GM21447 (cell line): Measurements from ENCODE around the gene RNF150.
A peak's percentile ranks its signal among the peaks of the same experiment; 100 is the strongest.

ENCODE experiments used
- ATAC-seq: cut with Tn5 transposase; IDR thresholded peaks from one replicate; pipeline ENCODE4 v1.9.1; 2021; ENCODE audit not compliant: unreplicated experiment

The RNF150 gene

GRCh38 chr4:140930011-140930410 lies 203.3 kb downstream of the RNF150 start:
- no peak for ATAC-seq

- ATAC-seq = no peak
Observed at GRCh38 chr4:140928880-140929279, 204.4 kb downstream of the RNF150 start.

- ATAC-seq = no peak
Observed at GRCh38 chr4:140926672-140927071, 206.6 kb downstream of the RNF150 start.

- ATAC-seq = no peak
Observed at GRCh38 chr4:140925417-140925816, 207.9 kb downstream of the RNF150 start.

DNA sequence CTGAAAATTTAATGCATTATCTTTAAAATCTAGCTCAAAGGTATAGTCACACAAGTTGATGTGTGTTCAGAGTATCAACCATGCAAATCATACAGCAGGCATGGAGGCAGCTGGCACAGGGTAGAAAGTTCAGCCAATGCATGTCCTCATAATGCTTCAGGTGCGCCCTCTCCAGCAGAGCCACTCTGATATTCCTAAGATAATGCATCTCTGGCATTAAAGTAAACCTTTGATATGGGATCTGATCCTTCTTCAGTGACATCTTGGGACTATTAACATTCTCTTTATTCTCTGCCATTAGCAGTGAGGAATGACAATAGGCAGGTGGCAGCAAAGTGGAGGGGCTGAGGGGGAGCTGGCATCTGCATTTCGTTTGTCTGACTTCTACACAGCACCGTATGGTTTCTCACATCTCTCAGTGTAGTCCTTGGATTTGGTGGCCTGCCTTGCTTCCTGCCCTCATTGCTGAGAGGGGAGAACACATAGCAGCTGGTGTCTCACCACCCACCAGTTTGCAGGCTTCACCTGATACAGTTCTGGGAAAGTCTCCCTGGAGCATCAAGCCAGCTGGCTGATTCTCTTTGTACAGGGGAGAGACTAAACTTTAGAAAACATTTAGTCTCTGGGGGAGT lies 208.4 kb downstream of the RNF150 start:
- no peak for ATAC-seq

- ATAC-seq = no peak
Observed at GRCh38 chr4:140906993-140907962, 226.0 kb downstream of the RNF150 start.

- no peak for ATAC-seq
Observed at GRCh38 chr4:140904904-140905303, 228.4 kb downstream of the RNF150 start.

DNA sequence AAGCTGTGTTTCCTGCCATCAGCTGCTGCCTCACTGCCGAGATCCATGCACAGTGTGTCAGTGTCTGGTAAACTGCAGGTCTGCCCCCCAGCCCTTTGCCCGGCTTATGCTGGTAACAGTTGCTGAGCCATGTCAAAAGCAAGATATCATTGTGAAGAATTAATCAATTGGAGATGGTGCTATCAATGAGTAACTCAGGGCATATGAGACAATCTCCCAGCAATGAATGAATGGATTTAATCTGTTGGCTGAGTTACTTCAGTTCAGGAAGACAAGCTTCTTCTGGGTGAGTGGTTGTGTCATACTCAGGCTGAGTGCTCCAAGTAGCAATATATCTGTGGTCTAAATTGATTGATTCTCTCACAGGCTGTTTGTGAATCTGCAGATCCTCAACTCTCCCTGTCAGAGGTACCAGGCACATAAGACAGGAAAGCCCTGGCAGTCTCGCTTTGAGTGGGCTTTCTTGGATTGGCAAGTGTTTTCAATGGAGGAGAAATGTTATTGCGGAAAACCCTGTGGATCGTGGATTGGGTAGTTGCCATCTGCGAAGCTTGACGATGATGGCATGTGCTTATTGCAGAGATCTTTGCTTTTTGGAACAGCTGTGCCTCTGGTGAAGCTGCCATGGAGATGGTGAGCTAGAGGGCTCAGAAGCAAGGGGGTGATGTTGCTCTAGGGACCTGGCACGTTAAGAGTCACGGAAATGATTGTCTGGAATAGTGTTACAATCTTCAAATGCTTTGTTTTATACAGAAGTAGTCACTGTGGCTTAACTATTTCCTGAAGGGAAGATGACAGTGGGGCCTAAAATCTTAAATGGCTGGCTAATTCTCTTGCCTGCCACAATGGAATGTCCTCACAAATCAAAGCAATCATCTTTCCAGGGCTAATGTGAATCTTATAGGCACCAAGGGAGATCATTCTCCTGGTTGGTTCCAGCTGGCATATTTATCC lies 229.5 kb downstream of the RNF150 start:
- ATAC-seq = no peak

DNA sequence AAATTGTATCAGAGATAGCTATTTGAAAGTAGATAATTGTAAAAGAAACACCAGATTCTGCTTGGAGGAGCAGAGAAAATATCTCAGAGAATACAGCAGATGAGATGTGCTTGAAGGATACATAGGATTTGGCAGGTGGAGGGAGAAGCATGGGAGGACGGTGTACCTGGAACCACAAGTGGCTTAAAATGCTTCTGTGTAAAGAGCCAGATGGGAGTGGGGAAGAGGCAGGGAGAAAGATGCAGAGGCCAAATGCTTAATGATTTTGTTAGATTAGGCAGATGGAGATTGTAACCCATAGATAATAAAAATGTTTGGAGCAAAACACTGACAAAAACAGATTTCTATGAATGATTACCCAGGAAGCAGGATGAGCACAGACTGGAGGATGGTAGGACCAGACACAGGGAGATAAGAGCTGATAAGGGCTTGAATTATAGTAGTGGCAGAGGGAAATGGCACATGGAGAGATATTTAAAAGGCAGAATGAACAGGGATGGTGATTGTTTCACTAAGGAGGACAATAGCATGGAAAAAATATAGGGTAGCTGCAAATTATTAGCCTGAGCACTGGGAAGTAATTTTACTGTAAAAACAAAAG lies 231.4 kb downstream of the RNF150 start:
- no peak for ATAC-seq

GRCh38 chr4:140893939-140894338 lies 239.3 kb downstream of the RNF150 start:
- no peak for ATAC-seq

- ATAC-seq = no peak
Observed at GRCh38 chr4:140888054-140888453, 245.2 kb downstream of the RNF150 start.

GRCh38 chr4:140887467-140887866 lies 245.8 kb downstream of the RNF150 start:
- no peak for ATAC-seq

DNA sequence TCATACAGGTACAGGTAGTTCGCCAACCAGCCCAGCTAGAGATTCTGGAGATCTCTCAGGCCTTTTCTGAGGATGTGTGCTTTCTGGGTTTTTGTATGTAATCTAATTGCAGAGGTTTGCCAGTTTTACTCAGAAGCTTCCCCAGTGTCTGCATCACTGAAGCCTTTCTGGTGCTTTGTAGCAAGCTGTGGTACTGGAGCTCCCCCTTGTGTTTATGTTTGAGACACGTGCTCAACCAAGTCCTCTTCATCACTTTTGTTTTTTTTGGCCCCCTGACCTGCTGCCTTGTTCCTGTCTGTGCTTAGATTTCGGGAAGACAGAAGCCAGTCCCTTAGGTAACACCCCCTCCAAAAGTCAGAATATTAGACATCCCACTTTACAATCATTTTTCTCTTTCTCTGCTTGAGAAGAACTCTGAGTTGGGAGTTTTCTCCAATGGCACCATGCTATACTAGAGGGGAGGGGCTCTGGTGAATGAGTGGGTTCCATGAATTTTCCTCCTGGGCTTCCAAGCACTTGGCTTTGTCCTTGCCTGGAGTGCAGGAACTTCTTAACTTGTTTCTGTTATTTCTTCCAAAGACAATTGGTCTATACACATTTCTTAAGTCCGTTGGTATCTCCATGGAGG lies 248.7 kb downstream of the RNF150 start:
- peak; percentile 93 for ATAC-seq

DNA sequence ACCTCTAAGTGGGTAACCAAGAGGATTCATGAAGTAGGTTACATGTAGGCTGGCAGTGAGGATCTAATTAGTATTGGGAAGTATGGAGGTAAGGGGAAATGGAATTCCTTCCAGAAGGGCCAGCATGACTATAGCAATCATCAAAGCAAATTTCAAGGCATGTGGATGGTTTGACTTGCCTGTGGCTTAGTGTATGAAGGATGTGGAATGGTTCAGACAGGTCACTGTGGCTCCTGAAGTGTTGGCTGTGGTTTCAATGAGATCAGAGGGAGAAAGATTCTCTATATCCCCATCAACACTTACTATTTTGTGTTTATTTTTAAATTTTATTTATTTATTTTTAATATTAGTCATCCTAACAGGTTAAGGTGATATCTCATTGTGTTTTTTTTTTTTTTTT lies 255.5 kb downstream of the RNF150 start:
- ATAC-seq = no peak

- ATAC-seq = no peak
Observed at GRCh38 chr4:140876615-140877364, 256.5 kb downstream of the RNF150 start.

GRCh38 chr4:140875746-140876452 lies 257.4 kb downstream of the RNF150 start:
- no peak for ATAC-seq

- ATAC-seq = no peak
Observed at GRCh38 chr4:140874056-140874455, 259.2 kb downstream of the RNF150 start.

- no peak for ATAC-seq
Observed at GRCh38 chr4:140871368-140871767, 261.9 kb downstream of the RNF150 start.

- ATAC-seq = no peak
Observed at GRCh38 chr4:140870427-140870826, 262.8 kb downstream of the RNF150 start.
